WI38 (cell line): ENCODE measurements around the gene SUN5.

Experiments
- H3K4me3 ChIP-seq: 2 replicates; pipeline ENCODE4 v1.5.1; 2011; ENCODE audit warnings: low read depth, mild to moderate bottlenecking, control low read depth, low read length
- CTCF ChIP-seq: IDR thresholded peaks from 2 replicates; pipeline ENCODE4 v1.5.1; 2012; ENCODE audit warnings: low read depth, mild to moderate bottlenecking, control low read depth, low read length

Gene SUN5

GRCh38 chr20:33010674-33011449 lies 6.6 kb upstream of the SUN5 start:
- no peak overlapping the region for H3K4me3 ChIP-seq
- no peak for TF ChIP-seq CTCF

GRCh38 chr20:33010133-33010504 lies 5.9 kb upstream of the SUN5 start:
- no peak for TF ChIP-seq CTCF
- no peak overlapping the region for H3K4me3 ChIP-seq

GRCh38 chr20:33009214-33010132 lies 5.2 kb upstream of the SUN5 start:
- H3K4me3 ChIP-seq: no peak overlapping the region
- no peak for TF ChIP-seq CTCF

- no peak for TF ChIP-seq CTCF
Observed at GRCh38 chr20:33008336-33009213, 4.3 kb upstream of the SUN5 start.

GRCh38 chr20:33007376-33008335 lies 3.4 kb upstream of the SUN5 start, which contains the start of gene BPIFB2:
Gene BPIFB2 (plus strand): TSS chr20:33007704. CDS start chr20:33008575, 871 bp downstream.
- TF ChIP-seq CTCF: no peak
- no peak within 1 kb of the TSS for H3K4me3 ChIP-seq

More at GRCh38 chr20:33008336-33009213, 4.3 kb upstream of the SUN5 start:
- no peak overlapping the region for H3K4me3 ChIP-seq

GRCh38 chr20:33006776-33007375 lies 2.6 kb upstream of the SUN5 start:
- H3K4me3 ChIP-seq: no peak overlapping the region
- no peak for TF ChIP-seq CTCF
